ENCODE data around the gene SPEF1. TPM values are rescaled to one million over a fixed set of nuclear protein-coding genes. Genes with fewer than 3 reads are reported as not detected.
A peak's percentile ranks its signal among the peaks of the same experiment; 100 is the strongest.

Gene SPEF1
- total and polyA plus RNA-seq, 2 of the 13 experiments (the other 11 are each of a cell fraction or from before 2014, with no cell fraction given), result 0.11 to 0.27 TPM

- TF ChIP-seq ZNF142 (CRISPR knock-in tag; IDR thresholded peaks at IDR 0.05) (no peak), ZNF143 (CRISPR knock-in tag; IDR thresholded peaks at IDR 0.05) (no peak), ZNF83 (CRISPR knock-in tag; IDR thresholded peaks at IDR 0.05; ENCODE audit: borderline replicate concordance) (no peak), ZNF576 (CRISPR knock-in tag; IDR thresholded peaks at IDR 0.05) (no peak), IRF2 (CRISPR knock-in tag; IDR thresholded peaks at IDR 0.05) (no peak), TBX3 (IDR thresholded peaks at IDR 0.05; ENCODE audit: borderline replicate concordance) (no peak), ZNF790 (CRISPR knock-in tag; IDR thresholded peaks at IDR 0.05; ENCODE audit: borderline replicate concordance) (no peak), ELF1 (CRISPR knock-in tag; IDR thresholded peaks at IDR 0.05) (no peak), MNT (IDR thresholded peaks at IDR 0.05) (no peak), ZBTB44 (CRISPR knock-in tag; IDR thresholded peaks at IDR 0.05) (no peak), ZNF230 (CRISPR knock-in tag; IDR thresholded peaks at IDR 0.05) (0 out of 2 replicates have a peak, but pooled peaks have one; percentile 37), ZNF543 (CRISPR knock-in tag; IDR thresholded peaks at IDR 0.05) (no peak), IRF1 (CRISPR knock-in tag; IDR thresholded peaks at IDR 0.05; ENCODE audit: low read depth) (no peak)
Observed at GRCh38 chr20:3797226-3797545, 15.9 kb upstream of the SPEF1 start (continued).
